A673 (cell line): ENCODE measurements around the gene SPIRE2. TPM values are rescaled to one million over a fixed set of nuclear protein-coding genes. Genes with fewer than 3 reads are reported as not detected.
"Not testable (repeated sequence)": the region's sequence is repeated elsewhere in the genome, so short reads cannot be mapped to it uniquely, and the experiment has no call there.

Experiments
- BruUV-seq: library from RNA; stranded (reverse); fragments of 400-500 nt; replicated peaks from 2 replicates; lab custom pipeline; 2021; lab: Mats Ljungman, UMichigan
- CTCF ChIA-PET: fragments of 300-600 bp; sonication (Branson Sonifier 250); formaldehyde crosslinking; loops from one replicate; lab custom pipeline; 2022; ENCODE audit warnings: antibody characterized with exemption; lab: Charles Lee
- POLR2A ChIA-PET: fragments of 300-600 bp; sonication (Branson Sonifier 250); formaldehyde crosslinking; loops from one replicate; lab custom pipeline; 2022; ENCODE audit warnings: antibody characterized with exemption; ENCODE audit not compliant: low non-redundant PET; lab: Charles Lee
- DNase-seq: peaks from one replicate; pipeline ENCODE4 v3.0.0-alpha.2; 2015; ENCODE audit warnings: low spot score
- H3K27ac ChIP-seq: fragments of 200-600 bp; sonication (generic); 2 replicates; pipeline ENCODE4 v1.5.1; 2016; ENCODE audit warnings: mixed run types, low read depth, mild to moderate bottlenecking, mixed read lengths, antibody characterized with exemption, low read length; ENCODE audit not compliant: poor library complexity, severe bottlenecking
- H3K27me3 ChIP-seq: fragments of 200-600 bp; sonication (generic); replicated peaks from 2 replicates; pipeline ENCODE4 v1.6.1; 2017; ENCODE audit warnings: mixed run types, low read depth, mild to moderate bottlenecking, mixed read lengths, antibody characterized with exemption, low read length; ENCODE audit not compliant: insufficient read depth, poor library complexity
- H3K36me3 ChIP-seq: fragments of 200-600 bp; sonication (generic); 2 replicates; pipeline ENCODE4 v1.6.1; 2016; ENCODE audit warnings: mixed run types, mild to moderate bottlenecking, mixed read lengths, antibody characterized with exemption, low read length; ENCODE audit not compliant: insufficient read depth, poor library complexity, severe bottlenecking
- H3K4me1 ChIP-seq: fragments of 200-600 bp; sonication (generic); 2 replicates; pipeline ENCODE4 v1.6.1; 2017; ENCODE audit warnings: mixed run types, mild to moderate bottlenecking, mixed read lengths, antibody characterized with exemption, low read length; ENCODE audit not compliant: insufficient read depth, poor library complexity, severe bottlenecking
- H3K4me3 ChIP-seq: fragments of 200-600 bp; sonication (generic); 2 replicates; pipeline ENCODE4 v1.5.1; 2016; ENCODE audit warnings: low read depth, mixed run types, mild to moderate bottlenecking, mixed read lengths, low read length; ENCODE audit not compliant: poor library complexity, severe bottlenecking
- H3K9me3 ChIP-seq: fragments of 200-600 bp; sonication (generic); 2 replicates; pipeline ENCODE4 v1.6.1; 2016; ENCODE audit warnings: mixed run types, low read depth, mild to moderate bottlenecking, mixed read lengths, antibody characterized with exemption, low read length; ENCODE audit not compliant: poor library complexity, severe bottlenecking
- EZH2 ChIP-seq: fragments of 200-600 bp; sonication (generic); IDR thresholded peaks from 2 replicates; pipeline ENCODE4 v1.6.1; 2017; ENCODE audit warnings: borderline replicate concordance, low read depth, mild to moderate bottlenecking, mixed read lengths, antibody characterized with exemption, low read length; ENCODE audit not compliant: poor library complexity, severe bottlenecking
- intact Hi-C: fragments of 100-400 bp; cut with micrococcal nuclease; formaldehyde crosslinking; loops from one replicate; pipeline ENCODE4 v1.10.0; 2022; ENCODE audit not compliant: unreplicated experiment
- total RNA-seq: library from RNA; stranded (reverse); gene quantifications from 2 replicates; pipeline ENCODE4 v1.2.3, GENCODE V29; 2021
- TF ChIP-seq, protein P1 (sequence below): fragments of 300-800, 200-600 bp; sonication (generic); conservative IDR thresholded peaks from 2 replicates; pipeline ENCODE4 v1.5.1; 2017; ENCODE audit warnings: low read depth, mild to moderate bottlenecking, antibody characterized with exemption, low read length, moderate library complexity, mixed read lengths

The SPIRE2 gene
- total RNA-seq, 1 experiment from 2014 or later, result 18.9 TPM

DNA sequence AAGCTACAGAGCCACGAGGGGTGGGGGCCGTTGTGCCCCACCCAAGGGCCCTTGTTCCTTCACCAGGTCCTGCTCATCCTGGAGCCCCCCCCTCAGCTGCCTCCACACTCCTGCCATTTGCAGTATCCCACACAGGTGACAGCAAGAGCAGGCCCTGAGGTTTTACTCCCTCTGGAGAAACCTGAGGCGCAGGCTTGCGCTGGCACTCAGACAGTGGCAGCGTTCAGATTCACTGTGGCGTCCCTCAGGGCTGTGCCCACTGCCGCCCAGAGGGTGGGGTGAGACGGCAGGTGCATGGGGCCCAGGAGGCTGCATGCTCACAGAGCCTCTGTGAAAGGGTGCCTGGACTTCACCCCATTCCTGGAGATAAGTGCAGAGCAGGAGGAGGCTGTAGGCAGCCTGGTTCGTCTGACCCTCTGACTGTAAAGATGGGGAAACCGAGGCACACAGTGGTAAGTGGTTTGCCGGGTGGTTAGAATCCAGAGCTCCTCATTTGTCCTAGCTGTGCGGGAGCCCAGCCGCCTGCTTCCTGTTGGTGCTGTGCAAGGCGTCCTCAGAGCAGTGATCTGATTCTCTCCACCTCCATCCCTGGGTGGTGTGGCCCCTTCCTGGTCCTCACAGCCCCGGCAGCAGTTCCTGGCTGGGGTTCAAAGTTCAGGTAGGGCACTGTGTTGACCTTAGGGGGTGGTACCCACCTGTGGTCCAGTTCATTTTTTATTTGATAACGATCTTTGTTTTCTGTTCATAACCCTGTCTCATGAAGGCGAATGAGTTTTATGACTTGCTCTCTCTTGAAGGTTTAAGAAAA lies 1.6 kb downstream of the SPIRE2 start:
- no peak overlapping the region for H3K27ac ChIP-seq
- BruUV-seq, result no TSS peak
- DNase-seq, result no peak
- no peaks in the 10 kb centered on the region for H3K36me3 ChIP-seq
- no peaks in the 10 kb centered on the region for H3K27me3 ChIP-seq
- ChIA-PET POLR2A (no interaction called here), CTCF (no interaction called here)
- H3K4me3 ChIP-seq, result no peak overlapping the region
- peaks cover 5% of the 10 kb centered on the region for H3K4me1 ChIP-seq
- TF ChIP-seq, protein P1, sequence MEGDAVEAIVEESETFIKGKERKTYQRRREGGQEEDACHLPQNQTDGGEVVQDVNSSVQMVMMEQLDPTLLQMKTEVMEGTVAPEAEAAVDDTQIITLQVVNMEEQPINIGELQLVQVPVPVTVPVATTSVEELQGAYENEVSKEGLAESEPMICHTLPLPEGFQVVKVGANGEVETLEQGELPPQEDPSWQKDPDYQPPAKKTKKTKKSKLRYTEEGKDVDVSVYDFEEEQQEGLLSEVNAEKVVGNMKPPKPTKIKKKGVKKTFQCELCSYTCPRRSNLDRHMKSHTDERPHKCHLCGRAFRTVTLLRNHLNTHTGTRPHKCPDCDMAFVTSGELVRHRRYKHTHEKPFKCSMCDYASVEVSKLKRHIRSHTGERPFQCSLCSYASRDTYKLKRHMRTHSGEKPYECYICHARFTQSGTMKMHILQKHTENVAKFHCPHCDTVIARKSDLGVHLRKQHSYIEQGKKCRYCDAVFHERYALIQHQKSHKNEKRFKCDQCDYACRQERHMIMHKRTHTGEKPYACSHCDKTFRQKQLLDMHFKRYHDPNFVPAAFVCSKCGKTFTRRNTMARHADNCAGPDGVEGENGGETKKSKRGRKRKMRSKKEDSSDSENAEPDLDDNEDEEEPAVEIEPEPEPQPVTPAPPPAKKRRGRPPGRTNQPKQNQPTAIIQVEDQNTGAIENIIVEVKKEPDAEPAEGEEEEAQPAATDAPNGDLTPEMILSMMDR, result no peak
- no peak for TF ChIP-seq EZH2
- H3K9me3 ChIP-seq, result no peaks in the 10 kb centered on the region
- intact Hi-C loops, result no loop called here

DNA sequence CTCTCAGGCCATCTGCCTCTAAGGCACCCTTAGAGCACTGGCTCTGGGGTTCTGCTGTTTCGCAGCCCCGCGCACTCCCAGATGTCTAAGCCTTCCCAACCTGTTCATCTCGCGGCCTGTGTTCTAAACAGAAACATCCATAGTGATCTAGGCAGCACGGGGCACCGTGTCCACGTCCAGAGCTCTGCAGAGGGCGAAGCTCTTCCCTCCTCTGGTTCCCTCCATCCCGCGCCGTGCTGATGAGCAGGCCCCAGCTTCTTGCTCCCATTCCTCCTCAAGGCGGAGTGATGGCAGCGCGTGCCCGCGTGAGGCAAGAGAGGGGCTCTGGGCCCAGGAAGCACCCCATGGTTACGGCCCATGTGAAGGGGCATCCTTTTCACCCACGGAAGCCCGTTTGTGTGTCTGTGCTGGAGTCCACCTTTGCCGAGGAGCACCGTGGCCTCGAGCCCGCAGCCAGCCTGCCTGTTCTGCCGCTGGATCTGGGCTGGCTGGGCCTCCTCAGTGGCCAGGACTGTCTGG lies 3.6 kb downstream of the SPIRE2 start:
- H3K27ac ChIP-seq, result no peak overlapping the region
- intact Hi-C loops, result no loop called here
- peaks cover 5% of the 10 kb centered on the region for H3K4me1 ChIP-seq
- no TSS peak for BruUV-seq
- DNase-seq, result no peak
- ChIA-PET CTCF (no interaction called here), POLR2A (interaction anchor here (0.6 to 0.7 kb wide), 2 partner anchors 16 to 108 kb away, joined by 3 to 4 read pairs; no protein-coding TSS in a partner anchor)
- no peak overlapping the region for H3K4me3 ChIP-seq
- H3K27me3 ChIP-seq, result no peaks in the 10 kb centered on the region
- no peaks in the 10 kb centered on the region for H3K36me3 ChIP-seq
- no peaks in the 10 kb centered on the region for H3K9me3 ChIP-seq
- TF ChIP-seq, protein P1, result no peak
- TF ChIP-seq EZH2, result no peak

DNA sequence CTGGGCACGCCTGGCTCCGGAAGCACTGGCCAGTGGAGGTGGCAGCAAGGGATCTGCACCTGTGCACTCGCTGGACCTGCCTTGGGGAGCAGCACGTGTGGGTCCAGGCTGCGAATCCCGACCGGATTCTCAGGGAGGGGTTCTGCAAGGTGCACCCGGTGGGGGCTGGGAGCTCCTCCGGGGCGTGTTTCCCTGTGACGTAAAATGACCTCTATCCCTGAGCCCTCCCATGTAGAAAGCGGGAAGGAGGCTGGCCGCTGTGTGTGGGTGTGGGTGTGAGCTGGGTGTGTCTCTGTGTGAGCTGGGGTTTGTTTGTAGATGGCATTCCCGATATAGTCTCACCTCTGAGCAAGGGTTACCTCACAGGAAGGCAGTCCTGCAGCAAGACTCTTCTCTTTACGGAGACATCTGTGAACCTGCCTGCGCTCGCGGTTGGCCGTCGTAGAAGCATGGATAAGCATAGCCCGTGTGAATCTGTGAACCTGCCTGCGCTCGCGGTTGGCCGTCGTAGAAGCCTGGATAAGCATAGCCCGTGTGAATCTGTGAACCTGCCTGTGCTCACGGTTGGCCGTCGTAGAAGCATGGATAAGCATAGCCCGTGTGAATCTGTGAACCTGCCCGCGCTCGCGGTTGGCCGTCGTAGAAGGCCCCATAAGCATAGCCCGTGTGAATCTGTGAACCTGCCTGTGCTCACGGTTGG lies 5.5 kb downstream of the SPIRE2 start:
- H3K27ac ChIP-seq, DNase-seq, H3K36me3 ChIP-seq, H3K4me1 ChIP-seq, H3K4me3 ChIP-seq, BruUV-seq, POLR2A ChIA-PET, intact Hi-C loops, H3K27me3 ChIP-seq, H3K9me3 ChIP-seq, CTCF ChIA-PET: not testable (repeated sequence)

DNA sequence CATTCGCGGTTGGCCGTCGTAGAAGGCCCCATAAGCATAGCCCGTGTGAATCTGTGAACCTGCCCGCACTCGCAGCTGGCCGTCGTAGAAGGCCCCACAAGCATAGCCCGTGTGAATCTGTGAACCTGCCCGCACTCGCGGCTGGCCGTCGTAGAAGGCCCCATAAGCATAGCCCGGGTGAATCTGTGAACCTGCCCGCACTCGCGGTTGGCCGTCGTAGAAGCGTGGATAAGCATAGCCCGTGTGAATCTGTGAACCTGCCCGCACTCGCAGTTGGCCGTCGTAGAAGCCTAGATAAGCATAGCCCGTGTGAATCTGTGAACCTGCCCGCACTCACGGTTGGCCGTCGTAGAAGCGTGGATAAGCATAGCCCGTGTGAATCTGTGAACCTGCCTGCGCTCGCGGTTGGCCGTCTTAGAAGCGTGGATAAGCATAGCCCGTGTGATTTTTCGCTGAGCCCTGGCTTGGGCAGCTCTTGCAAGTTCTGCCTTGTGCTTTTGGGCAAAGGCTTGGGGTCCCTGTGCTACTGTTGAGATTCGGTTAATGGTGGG lies 6.6 kb downstream of the SPIRE2 start:
- BruUV-seq, DNase-seq, H3K27ac ChIP-seq, H3K36me3 ChIP-seq, H3K4me3 ChIP-seq, CTCF ChIA-PET, intact Hi-C loops, POLR2A ChIA-PET, H3K9me3 ChIP-seq, H3K27me3 ChIP-seq, H3K4me1 ChIP-seq: not testable (repeated sequence)

DNA sequence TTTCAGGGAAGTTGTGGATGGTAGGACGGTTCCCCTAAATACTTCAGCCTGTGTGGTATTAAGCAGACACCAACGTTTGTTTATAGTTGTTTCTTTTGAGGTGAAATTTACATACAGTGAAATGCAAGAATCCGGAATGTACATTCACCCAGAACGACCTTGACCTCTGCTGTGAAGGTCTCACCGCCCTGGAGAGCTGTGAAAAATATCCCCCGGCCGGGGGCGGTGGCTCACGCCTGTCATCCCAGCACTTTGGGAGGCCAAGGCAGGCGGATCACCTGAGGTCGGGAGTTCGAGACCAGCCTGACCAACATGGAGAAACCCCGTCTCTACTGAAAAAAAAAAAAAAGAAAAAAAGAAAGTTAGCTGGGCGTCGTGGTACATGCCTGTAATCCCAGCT lies 8.2 kb downstream of the SPIRE2 start:
- CTCF ChIA-PET, H3K36me3 ChIP-seq, POLR2A ChIA-PET, H3K27ac ChIP-seq, BruUV-seq, H3K9me3 ChIP-seq, intact Hi-C loops, H3K4me1 ChIP-seq, H3K27me3 ChIP-seq, H3K4me3 ChIP-seq, DNase-seq: not testable (repeated sequence)
